ENCODE results near the gene SMG6. TPM values are rescaled to one million over a fixed set of nuclear protein-coding genes. Genes with fewer than 3 reads are reported as not detected.

SMG6 gene
- total RNA-seq, 1 donor from 2014 or later: 38.1 TPM

- Mint-ChIP-seq H3K27ac (ENCODE audit: unreplicated experiment) (no peak overlapping the region), H3K36me3 (ENCODE audit: low read depth, unreplicated experiment) (peaks cover 14% of the 10 kb centered on the region), H3K27me3 (ENCODE audit: unreplicated experiment) (no peaks in the 10 kb centered on the region), H3K4me1 (ENCODE audit: unreplicated experiment) (no peaks in the 10 kb centered on the region), H3K9me3 (ENCODE audit: unreplicated experiment) (no peaks in the 10 kb centered on the region), H3K4me3 (ENCODE audit: unreplicated experiment) (no peak overlapping the region)
- no peak for DNase-seq (ENCODE audit: low spot score)
- TF ChIP-seq CTCF (IDR thresholded peaks at IDR 0.05; ENCODE audit: unreplicated experiment): no peak
Observed at GRCh38 chr17:2157675-2158395, 145.8 kb downstream of the SMG6 start.

- no peak for DNase-seq (ENCODE audit: low spot score)
- no peaks in the 10 kb centered on the region for H3K4me1 Mint-ChIP-seq (ENCODE audit: unreplicated experiment)
- no peak overlapping the region for H3K4me3 Mint-ChIP-seq (ENCODE audit: unreplicated experiment)
- no peak for TF ChIP-seq CTCF (IDR thresholded peaks at IDR 0.05; ENCODE audit: unreplicated experiment)
- no peaks in the 10 kb centered on the region for H3K27me3 Mint-ChIP-seq (ENCODE audit: unreplicated experiment)
- no peak overlapping the region for H3K27ac Mint-ChIP-seq (ENCODE audit: unreplicated experiment)
- peaks cover 16% of the 10 kb centered on the region for H3K36me3 Mint-ChIP-seq (ENCODE audit: low read depth, unreplicated experiment)
- no peaks in the 10 kb centered on the region for H3K9me3 Mint-ChIP-seq (ENCODE audit: unreplicated experiment)
Observed at GRCh38 chr17:2157081-2157480, 146.5 kb downstream of the SMG6 start.

DNA sequence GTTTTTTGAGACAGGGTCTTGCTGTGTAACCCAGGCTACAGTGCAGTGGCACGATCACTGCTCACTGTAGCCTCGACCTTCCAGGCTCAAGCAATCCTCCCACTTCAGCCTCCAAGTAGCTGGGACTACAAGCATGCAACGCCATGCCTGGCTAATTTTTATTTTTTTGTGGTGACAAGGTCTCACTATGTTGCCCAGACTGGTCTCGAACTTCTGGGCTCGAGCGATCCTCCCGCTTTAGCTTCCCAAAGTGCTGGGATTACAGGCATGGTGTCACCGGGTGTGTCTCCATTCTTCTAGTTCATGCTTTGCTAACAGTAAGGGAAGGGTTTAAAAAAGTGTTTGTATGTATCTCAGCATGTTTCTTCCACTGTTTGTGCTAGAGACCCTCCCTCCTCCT is 146.9 kb downstream of the SMG6 start:
- H3K27me3 Mint-ChIP-seq (ENCODE audit: unreplicated experiment): no peaks in the 10 kb centered on the region
- H3K4me3 Mint-ChIP-seq (ENCODE audit: unreplicated experiment): no peak overlapping the region
- no peak for TF ChIP-seq CTCF (IDR thresholded peaks at IDR 0.05; ENCODE audit: unreplicated experiment)
- H3K27ac Mint-ChIP-seq (ENCODE audit: unreplicated experiment): no peak overlapping the region
- no peaks in the 10 kb centered on the region for H3K9me3 Mint-ChIP-seq (ENCODE audit: unreplicated experiment)
- no peak for DNase-seq (ENCODE audit: low spot score)
- H3K36me3 Mint-ChIP-seq (ENCODE audit: low read depth, unreplicated experiment): peaks cover 16% of the 10 kb centered on the region
- no peaks in the 10 kb centered on the region for H3K4me1 Mint-ChIP-seq (ENCODE audit: unreplicated experiment)

DNA sequence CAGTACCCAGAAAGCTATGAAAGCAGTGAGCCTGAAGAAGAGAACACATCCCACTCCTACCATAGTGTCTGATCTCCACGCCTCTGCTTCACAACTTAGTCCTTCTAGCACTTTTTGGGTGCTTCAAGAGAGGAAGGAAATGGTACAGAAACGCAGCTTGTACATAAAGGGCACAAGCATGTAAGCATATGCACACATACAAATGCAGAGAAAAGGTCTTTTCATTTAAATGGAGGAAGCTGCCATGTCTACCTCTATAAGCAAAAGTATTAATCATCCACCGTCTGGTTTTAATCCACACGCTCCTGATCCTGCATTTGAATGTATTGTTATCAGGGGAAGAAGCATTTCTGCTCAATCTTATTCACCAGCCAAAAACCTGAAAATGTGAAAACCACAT is 148.0 kb downstream of the SMG6 start:
- TF ChIP-seq CTCF (IDR thresholded peaks at IDR 0.05; ENCODE audit: unreplicated experiment): no peak
- H3K36me3 Mint-ChIP-seq (ENCODE audit: low read depth, unreplicated experiment): peaks cover 16% of the 10 kb centered on the region
- H3K9me3 Mint-ChIP-seq (ENCODE audit: unreplicated experiment): no peaks in the 10 kb centered on the region
- no peak overlapping the region for H3K27ac Mint-ChIP-seq (ENCODE audit: unreplicated experiment)
- H3K4me3 Mint-ChIP-seq (ENCODE audit: unreplicated experiment): no peak overlapping the region
- H3K4me1 Mint-ChIP-seq (ENCODE audit: unreplicated experiment): peaks cover 7% of the 10 kb centered on the region
- no peak for DNase-seq (ENCODE audit: low spot score)
- no peaks in the 10 kb centered on the region for H3K27me3 Mint-ChIP-seq (ENCODE audit: unreplicated experiment)

- no peak overlapping the region for H3K4me3 Mint-ChIP-seq (ENCODE audit: unreplicated experiment)
- H3K4me1 Mint-ChIP-seq (ENCODE audit: unreplicated experiment): peaks cover 8% of the 10 kb centered on the region
- DNase-seq (ENCODE audit: low spot score): no peak
- H3K27me3 Mint-ChIP-seq (ENCODE audit: unreplicated experiment): no peaks in the 10 kb centered on the region
- H3K27ac Mint-ChIP-seq (ENCODE audit: unreplicated experiment): no peak overlapping the region
- H3K9me3 Mint-ChIP-seq (ENCODE audit: unreplicated experiment): no peaks in the 10 kb centered on the region
- H3K36me3 Mint-ChIP-seq (ENCODE audit: low read depth, unreplicated experiment): peaks cover 16% of the 10 kb centered on the region
- TF ChIP-seq CTCF (IDR thresholded peaks at IDR 0.05; ENCODE audit: unreplicated experiment): no peak
Observed at GRCh38 chr17:2151358-2152033, 152.1 kb downstream of the SMG6 start.

Data from endothelial cell (in vitro differentiated cells).